ENCODE data around the gene NPLOC4. TPM values are rescaled to one million over a fixed set of nuclear protein-coding genes. Genes with fewer than 3 reads are reported as not detected.

The NPLOC4 gene
- total RNA-seq, 1 donor from 2014 or later: 93.3 TPM

GRCh38 chr17:81513372-81513752 is 123.5 kb downstream of the NPLOC4 start:
- peak overlapping the region; percentile 98 for H3K27ac Mint-ChIP-seq
- TF ChIP-seq, protein P1, sequence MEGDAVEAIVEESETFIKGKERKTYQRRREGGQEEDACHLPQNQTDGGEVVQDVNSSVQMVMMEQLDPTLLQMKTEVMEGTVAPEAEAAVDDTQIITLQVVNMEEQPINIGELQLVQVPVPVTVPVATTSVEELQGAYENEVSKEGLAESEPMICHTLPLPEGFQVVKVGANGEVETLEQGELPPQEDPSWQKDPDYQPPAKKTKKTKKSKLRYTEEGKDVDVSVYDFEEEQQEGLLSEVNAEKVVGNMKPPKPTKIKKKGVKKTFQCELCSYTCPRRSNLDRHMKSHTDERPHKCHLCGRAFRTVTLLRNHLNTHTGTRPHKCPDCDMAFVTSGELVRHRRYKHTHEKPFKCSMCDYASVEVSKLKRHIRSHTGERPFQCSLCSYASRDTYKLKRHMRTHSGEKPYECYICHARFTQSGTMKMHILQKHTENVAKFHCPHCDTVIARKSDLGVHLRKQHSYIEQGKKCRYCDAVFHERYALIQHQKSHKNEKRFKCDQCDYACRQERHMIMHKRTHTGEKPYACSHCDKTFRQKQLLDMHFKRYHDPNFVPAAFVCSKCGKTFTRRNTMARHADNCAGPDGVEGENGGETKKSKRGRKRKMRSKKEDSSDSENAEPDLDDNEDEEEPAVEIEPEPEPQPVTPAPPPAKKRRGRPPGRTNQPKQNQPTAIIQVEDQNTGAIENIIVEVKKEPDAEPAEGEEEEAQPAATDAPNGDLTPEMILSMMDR (IDR thresholded peaks at IDR 0.05; ENCODE audit: unreplicated experiment): no peak
- peaks cover 38% of the 10 kb centered on the region for H3K36me3 Mint-ChIP-seq
- peak overlapping the region; percentile 77 for H3K4me3 Mint-ChIP-seq
- no peaks in the 10 kb centered on the region for H3K9me3 Mint-ChIP-seq
- H3K4me1 Mint-ChIP-seq: peaks cover 44% of the 10 kb centered on the region
- H3K27me3 Mint-ChIP-seq (ENCODE audit: low read depth): peaks cover 4% of the 10 kb centered on the region
- DNase-seq (ENCODE audit: low spot score in 2 of 2, unreplicated experiment in 2 of 2): peak in 1 of 2 experiments; percentile 74

DNA sequence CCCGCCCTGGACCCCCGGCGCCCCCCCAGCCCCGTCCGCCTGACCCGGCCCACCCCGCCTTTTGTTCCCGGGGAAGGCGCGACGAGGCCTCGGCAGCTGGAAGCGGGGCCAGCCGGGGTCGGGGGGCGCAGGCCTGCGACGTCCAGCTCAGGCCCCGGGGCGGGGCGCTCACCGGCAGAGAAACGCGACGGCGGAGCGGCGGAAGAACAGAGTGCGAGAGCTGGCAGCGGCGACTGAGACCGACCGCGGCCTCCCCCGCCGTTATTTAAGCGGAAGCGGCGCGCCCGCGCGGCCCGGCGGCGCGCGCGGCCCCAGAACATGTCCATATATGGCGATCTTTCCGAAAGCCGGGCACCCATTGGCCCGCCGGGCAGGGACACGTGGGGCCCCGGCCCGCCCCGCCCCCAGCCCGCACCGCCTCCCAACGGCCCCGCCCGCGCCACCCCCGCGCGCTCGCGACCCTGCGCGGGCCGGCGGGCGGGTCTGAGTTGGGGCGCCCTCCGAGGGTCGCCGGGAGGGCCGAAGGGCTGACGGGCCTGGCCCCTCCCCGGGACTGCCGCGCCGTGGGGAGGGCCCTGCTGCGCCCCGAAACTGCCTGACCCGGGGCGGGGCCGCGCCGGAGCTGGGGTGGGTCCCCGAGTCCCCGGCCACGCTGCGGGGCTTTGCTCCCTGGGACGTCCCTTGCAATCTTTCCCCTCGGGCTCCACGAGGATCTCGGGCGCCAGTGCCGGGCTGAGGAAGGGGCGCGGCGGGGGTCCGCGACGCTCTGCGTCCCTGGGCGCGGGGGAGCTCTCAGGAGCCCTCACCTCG is 124.1 kb downstream of the NPLOC4 start, which contains the start of gene ACTG1:
TSS of gene ACTG1 (minus strand) at position 238 of the 810 bp plus-strand sequence. CDS start 445 bp downstream, outside the sequence.
- peak; percentile 87 to 93 for DNase-seq (ENCODE audit: low spot score in 2 of 2, unreplicated experiment in 2 of 2)
- H3K4me1 Mint-ChIP-seq: peaks cover 38% of the 10 kb centered on the region
- no peaks in the 10 kb centered on the region for H3K27me3 Mint-ChIP-seq (ENCODE audit: low read depth)
- H3K27ac Mint-ChIP-seq: peak within 1 kb of the TSS; percentile 99
- peaks cover 2% of the 10 kb centered on the region for H3K9me3 Mint-ChIP-seq
- H3K4me3 Mint-ChIP-seq: peak within 1 kb of the TSS; percentile 99
- peaks cover 42% of the 10 kb centered on the region for H3K36me3 Mint-ChIP-seq
- TF ChIP-seq, protein P1 (IDR thresholded peaks at IDR 0.05; ENCODE audit: unreplicated experiment): no peak

DNA sequence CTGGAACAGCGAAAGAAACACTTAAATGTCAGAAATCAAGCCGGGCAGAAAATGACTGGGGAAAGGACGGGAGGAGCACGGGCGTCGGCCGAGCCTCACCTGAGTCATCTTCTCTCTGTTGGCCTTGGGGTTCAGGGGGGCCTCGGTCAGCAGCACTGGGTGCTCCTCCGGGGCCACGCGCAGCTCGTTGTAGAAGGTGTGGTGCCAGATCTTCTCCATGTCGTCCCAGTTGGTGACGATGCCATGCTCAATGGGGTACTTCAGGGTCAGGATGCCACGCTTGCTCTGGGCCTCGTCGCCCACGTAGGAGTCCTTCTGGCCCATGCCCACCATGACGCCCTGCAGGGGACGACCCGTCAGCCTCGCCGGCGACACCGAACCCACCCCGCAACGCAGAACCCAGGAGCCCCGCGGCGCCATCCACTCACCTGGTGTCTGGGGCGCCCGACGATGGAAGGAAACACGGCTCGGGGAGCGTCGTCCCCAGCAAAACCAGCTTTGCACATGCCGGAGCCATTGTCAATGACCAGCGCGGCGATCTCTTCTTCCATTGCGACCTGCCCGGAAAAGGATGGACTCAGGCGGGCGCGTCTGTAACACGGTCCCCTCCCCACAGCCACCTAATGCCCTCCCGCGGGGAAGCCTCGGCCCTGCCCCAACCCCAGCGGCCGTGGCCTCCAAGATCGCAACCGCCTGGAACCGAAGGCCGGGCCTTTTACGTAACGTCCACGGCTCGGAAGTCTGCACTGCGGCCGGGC is 124.9 kb downstream of the NPLOC4 start:
- Mint-ChIP-seq H3K4me3 (peak overlapping the region; percentile 99), H3K36me3 (peaks cover 44% of the 10 kb centered on the region), H3K4me1 (peaks cover 39% of the 10 kb centered on the region), H3K9me3 (peaks cover 3% of the 10 kb centered on the region), H3K27ac (peak overlapping the region; percentile 99), H3K27me3 (ENCODE audit: low read depth) (no peaks in the 10 kb centered on the region)
- TF ChIP-seq, protein P1 (IDR thresholded peaks at IDR 0.05; ENCODE audit: unreplicated experiment): no peak
- no peak for DNase-seq (ENCODE audit: low spot score in 2 of 2, unreplicated experiment in 2 of 2)

DNA sequence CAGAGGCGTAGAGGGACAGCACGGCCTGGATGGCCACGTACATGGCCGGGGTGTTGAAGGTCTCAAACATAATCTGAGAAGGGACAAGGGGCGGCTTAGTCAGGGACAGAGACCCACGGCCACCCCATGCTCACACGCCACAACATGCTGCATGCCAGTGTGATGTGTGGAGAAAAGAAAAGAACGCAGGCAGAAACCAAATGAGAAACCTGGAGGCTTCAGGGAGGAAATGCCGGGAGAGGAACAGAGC is 125.4 kb downstream of the NPLOC4 start:
- no peaks in the 10 kb centered on the region for H3K27me3 Mint-ChIP-seq (ENCODE audit: low read depth)
- peaks cover 44% of the 10 kb centered on the region for H3K36me3 Mint-ChIP-seq
- H3K4me3 Mint-ChIP-seq: peak overlapping the region; percentile 99
- TF ChIP-seq, protein P1 (IDR thresholded peaks at IDR 0.05; ENCODE audit: unreplicated experiment): no peak
- DNase-seq (ENCODE audit: low spot score in 2 of 2, unreplicated experiment in 2 of 2): no peak
- peaks cover 3% of the 10 kb centered on the region for H3K9me3 Mint-ChIP-seq
- peaks cover 35% of the 10 kb centered on the region for H3K4me1 Mint-ChIP-seq
- H3K27ac Mint-ChIP-seq: peak overlapping the region; percentile 99

DNA sequence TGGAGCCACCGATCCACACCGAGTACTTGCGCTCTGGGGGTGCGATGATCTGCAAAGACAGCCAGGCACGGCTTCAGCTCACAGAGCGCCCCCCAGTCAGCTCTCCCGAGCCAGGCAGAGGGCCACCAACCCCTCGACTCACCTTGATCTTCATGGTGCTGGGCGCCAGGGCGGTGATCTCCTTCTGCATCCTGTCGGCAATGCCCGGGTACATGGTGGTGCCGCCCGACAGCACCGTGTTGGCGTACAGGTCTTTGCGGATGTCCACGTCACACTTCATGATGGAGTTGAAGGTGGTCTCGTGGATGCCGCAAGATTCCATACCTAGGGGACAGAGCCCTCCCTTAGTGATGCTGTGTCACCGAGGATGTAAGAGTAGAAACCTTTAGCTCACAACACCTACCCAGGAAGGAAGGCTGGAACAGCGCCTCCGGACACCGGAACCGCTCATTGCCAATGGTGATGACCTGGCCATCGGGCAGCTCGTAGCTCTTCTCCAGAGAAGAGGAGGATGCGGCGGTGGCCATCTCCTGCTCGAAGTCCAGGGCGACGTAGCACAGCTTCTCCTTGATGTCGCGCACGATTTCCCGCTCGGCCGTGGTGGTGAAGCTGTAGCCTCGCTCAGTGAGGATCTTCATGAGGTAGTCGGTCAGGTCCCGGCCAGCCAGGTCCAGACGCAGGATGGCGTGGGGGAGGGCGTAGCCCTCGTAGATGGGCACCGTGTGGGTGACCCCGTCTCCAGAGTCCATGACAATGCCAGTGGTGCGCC is 125.9 kb downstream of the NPLOC4 start:
- H3K4me1 Mint-ChIP-seq: peaks cover 31% of the 10 kb centered on the region
- H3K27me3 Mint-ChIP-seq (ENCODE audit: low read depth): no peaks in the 10 kb centered on the region
- H3K36me3 Mint-ChIP-seq: peaks cover 44% of the 10 kb centered on the region
- TF ChIP-seq, protein P1 (IDR thresholded peaks at IDR 0.05; ENCODE audit: unreplicated experiment): no peak
- DNase-seq (ENCODE audit: low spot score in 2 of 2, unreplicated experiment in 2 of 2): no peak
- peak overlapping the region; percentile 99 for H3K27ac Mint-ChIP-seq
- H3K9me3 Mint-ChIP-seq: peaks cover 3% of the 10 kb centered on the region
- peak overlapping the region; percentile 99 for H3K4me3 Mint-ChIP-seq

Data from mesothelial cell of epicardium (in vitro differentiated cells).